ENCODE data around the gene CCDC184. TPM values are rescaled to one million over a fixed set of nuclear protein-coding genes. Genes with fewer than 3 reads are reported as not detected.

Gene CCDC184
- polyA plus RNA-seq, 1 of the 3 experiments (the other 2 are of a cell fraction) = 5.8 TPM

DNA sequence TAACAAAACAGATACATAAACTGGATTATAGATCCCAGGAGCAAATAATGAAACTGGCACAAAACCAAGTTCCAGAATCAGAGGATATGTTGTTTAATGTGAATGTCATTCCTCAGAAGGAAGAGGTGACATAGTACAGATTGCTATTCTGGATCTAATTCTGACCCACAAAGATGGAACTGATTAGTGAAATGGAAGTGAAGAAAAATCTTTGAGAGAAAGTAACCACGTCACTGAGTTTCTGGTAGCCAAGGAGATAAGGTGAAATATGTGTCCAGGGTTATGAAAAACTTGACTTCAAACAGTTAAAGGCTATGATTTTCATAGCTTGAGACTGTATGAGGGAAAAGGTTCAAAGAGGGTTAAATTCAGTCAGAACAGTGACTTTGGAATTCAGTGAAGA is 11.4 kb downstream of the CCDC184 start (continued):
- TF ChIP-seq, protein P1, sequence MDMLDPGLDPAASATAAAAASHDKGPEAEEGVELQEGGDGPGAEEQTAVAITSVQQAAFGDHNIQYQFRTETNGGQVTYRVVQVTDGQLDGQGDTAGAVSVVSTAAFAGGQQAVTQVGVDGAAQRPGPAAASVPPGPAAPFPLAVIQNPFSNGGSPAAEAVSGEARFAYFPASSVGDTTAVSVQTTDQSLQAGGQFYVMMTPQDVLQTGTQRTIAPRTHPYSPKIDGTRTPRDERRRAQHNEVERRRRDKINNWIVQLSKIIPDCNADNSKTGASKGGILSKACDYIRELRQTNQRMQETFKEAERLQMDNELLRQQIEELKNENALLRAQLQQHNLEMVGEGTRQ (IDR thresholded peaks at IDR 0.05; ENCODE audit: borderline replicate concordance, low read depth, low read length) = no peak
- TF ChIP-seq RCOR1 (IDR thresholded peaks at IDR 0.05; ENCODE audit: low read length) = peak; percentile 27; the same call in 1 of the 2 replicates
- TF ChIP-seq, protein P2, sequence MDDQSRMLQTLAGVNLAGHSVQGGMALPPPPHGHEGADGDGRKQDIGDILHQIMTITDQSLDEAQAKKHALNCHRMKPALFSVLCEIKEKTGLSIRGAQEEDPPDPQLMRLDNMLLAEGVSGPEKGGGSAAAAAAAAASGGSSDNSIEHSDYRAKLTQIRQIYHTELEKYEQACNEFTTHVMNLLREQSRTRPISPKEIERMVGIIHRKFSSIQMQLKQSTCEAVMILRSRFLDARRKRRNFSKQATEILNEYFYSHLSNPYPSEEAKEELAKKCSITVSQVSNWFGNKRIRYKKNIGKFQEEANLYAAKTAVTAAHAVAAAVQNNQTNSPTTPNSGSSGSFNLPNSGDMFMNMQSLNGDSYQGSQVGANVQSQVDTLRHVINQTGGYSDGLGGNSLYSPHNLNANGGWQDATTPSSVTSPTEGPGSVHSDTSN (IDR thresholded peaks at IDR 0.05) = peak; percentile 75
- TF ChIP-seq RXRA (IDR thresholded peaks at IDR 0.05; ENCODE audit: borderline replicate concordance, low read depth) = peak; percentile 42; the same call in 1 of the 2 replicates
- peak; percentile 64 to 78; a peak in 3 of 4 replicates for TF ChIP-seq EP300 (IDR thresholded peaks at IDR 0.05; ENCODE audit: borderline replicate concordance in 1 of 2, low read depth in 1 of 2, low read length in 1 of 2)
- TF ChIP-seq TEAD4 (IDR thresholded peaks at IDR 0.05; ENCODE audit: borderline replicate concordance, insufficient read depth) = peak; percentile 66; the same call in 1 of the 2 replicates
- TF ChIP-seq, protein P3, sequence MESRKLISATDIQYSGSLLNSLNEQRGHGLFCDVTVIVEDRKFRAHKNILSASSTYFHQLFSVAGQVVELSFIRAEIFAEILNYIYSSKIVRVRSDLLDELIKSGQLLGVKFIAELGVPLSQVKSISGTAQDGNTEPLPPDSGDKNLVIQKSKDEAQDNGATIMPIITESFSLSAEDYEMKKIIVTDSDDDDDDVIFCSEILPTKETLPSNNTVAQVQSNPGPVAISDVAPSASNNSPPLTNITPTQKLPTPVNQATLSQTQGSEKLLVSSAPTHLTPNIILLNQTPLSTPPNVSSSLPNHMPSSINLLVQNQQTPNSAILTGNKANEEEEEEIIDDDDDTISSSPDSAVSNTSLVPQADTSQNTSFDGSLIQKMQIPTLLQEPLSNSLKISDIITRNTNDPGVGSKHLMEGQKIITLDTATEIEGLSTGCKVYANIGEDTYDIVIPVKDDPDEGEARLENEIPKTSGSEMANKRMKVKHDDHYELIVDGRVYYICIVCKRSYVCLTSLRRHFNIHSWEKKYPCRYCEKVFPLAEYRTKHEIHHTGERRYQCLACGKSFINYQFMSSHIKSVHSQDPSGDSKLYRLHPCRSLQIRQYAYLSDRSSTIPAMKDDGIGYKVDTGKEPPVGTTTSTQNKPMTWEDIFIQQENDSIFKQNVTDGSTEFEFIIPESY (IDR thresholded peaks at IDR 0.05; ENCODE audit: borderline replicate concordance, low read depth) = no peak
- no peak for TF ChIP-seq NRF1 (IDR thresholded peaks at IDR 0.05; ENCODE audit: low read depth, low read length)
- TF ChIP-seq FOXJ3 (CRISPR knock-in tag; IDR thresholded peaks at IDR 0.05) = no peak
- no peak for TF ChIP-seq CHD2 (IDR thresholded peaks at IDR 0.05; ENCODE audit: low read length, partially characterized antibody)
- no peak for TF ChIP-seq MXI1 (IDR thresholded peaks at IDR 0.05; ENCODE audit: low read depth, low read length)
- no peak for TF ChIP-seq RAD21 (IDR thresholded peaks at IDR 0.05; ENCODE audit: low read length)
- TF ChIP-seq, protein P4, sequence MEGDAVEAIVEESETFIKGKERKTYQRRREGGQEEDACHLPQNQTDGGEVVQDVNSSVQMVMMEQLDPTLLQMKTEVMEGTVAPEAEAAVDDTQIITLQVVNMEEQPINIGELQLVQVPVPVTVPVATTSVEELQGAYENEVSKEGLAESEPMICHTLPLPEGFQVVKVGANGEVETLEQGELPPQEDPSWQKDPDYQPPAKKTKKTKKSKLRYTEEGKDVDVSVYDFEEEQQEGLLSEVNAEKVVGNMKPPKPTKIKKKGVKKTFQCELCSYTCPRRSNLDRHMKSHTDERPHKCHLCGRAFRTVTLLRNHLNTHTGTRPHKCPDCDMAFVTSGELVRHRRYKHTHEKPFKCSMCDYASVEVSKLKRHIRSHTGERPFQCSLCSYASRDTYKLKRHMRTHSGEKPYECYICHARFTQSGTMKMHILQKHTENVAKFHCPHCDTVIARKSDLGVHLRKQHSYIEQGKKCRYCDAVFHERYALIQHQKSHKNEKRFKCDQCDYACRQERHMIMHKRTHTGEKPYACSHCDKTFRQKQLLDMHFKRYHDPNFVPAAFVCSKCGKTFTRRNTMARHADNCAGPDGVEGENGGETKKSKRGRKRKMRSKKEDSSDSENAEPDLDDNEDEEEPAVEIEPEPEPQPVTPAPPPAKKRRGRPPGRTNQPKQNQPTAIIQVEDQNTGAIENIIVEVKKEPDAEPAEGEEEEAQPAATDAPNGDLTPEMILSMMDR (IDR thresholded peaks at IDR 0.05) = no peak
- no peak for TF ChIP-seq GABPA (IDR thresholded peaks at IDR 0.05; ENCODE audit: low read depth)
- TF ChIP-seq MEF2A (IDR thresholded peaks at IDR 0.05; ENCODE audit: borderline replicate concordance, low read depth) = peak; percentile 44; the same call in 1 of the 2 replicates
- TF ChIP-seq FOSL2 (IDR thresholded peaks at IDR 0.05; ENCODE audit: borderline replicate concordance, low read depth) = 0 out of 2 replicates have a peak, but pooled peaks have one; percentile 22
- TF ChIP-seq, protein P5, sequence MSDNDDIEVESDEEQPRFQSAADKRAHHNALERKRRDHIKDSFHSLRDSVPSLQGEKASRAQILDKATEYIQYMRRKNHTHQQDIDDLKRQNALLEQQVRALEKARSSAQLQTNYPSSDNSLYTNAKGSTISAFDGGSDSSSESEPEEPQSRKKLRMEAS (IDR thresholded peaks at IDR 0.05; ENCODE audit: low read depth) = 0 out of 2 replicates have a peak, but pooled peaks have one; percentile 29
- TF ChIP-seq, protein P6, sequence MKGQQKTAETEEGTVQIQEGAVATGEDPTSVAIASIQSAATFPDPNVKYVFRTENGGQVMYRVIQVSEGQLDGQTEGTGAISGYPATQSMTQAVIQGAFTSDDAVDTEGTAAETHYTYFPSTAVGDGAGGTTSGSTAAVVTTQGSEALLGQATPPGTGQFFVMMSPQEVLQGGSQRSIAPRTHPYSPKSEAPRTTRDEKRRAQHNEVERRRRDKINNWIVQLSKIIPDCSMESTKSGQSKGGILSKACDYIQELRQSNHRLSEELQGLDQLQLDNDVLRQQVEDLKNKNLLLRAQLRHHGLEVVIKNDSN (IDR thresholded peaks at IDR 0.05; ENCODE audit: borderline replicate concordance, low read depth) = no peak
- TF ChIP-seq SMC3 (IDR thresholded peaks at IDR 0.05; ENCODE audit: low read depth, low read length) = no peak
- peak; percentile 61 for TF ChIP-seq JUND (IDR thresholded peaks at IDR 0.05)
- TF ChIP-seq, protein P7, sequence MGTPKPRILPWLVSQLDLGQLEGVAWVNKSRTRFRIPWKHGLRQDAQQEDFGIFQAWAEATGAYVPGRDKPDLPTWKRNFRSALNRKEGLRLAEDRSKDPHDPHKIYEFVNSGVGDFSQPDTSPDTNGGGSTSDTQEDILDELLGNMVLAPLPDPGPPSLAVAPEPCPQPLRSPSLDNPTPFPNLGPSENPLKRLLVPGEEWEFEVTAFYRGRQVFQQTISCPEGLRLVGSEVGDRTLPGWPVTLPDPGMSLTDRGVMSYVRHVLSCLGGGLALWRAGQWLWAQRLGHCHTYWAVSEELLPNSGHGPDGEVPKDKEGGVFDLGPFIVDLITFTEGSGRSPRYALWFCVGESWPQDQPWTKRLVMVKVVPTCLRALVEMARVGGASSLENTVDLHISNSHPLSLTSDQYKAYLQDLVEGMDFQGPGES (IDR thresholded peaks at IDR 0.05; ENCODE audit: low read depth, low read length) = no peak
- no peak for TF ChIP-seq EZH2phosphoT487 (IDR thresholded peaks at IDR 0.05; ENCODE audit: borderline replicate concordance, low read depth)
- TF ChIP-seq YY1 (IDR thresholded peaks at IDR 0.05; ENCODE audit: low read depth) = 0 out of 2 replicates have a peak, but pooled peaks have one; percentile 15
- TF ChIP-seq SIN3A (IDR thresholded peaks at IDR 0.05; ENCODE audit: borderline replicate concordance, low read depth, low read length) = peak; percentile 20; the same call in 1 of the 2 replicates
- peak; percentile 97 for TF ChIP-seq TCF12 (IDR thresholded peaks at IDR 0.05)
- TF ChIP-seq GATA2 (CRISPR knock-in tag; IDR thresholded peaks at IDR 0.05) = peak; percentile 64

Data from SK-N-SH (cell line).